ENCODE measurements around the gene ACSS1. TPM values are rescaled to one million over a fixed set of nuclear protein-coding genes. Genes with fewer than 3 reads are reported as not detected.
"Not testable (repeated sequence)": the region's sequence is repeated elsewhere in the genome, so short reads cannot be mapped to it uniquely, and the experiment has no call there.

The ACSS1 gene
- total RNA-seq, 1 experiment from 2014 or later, result 13.0 TPM

GRCh38 chr20:25013478-25014380 lies 44.2 kb downstream of the ACSS1 start:
- no peaks in the 10 kb centered on the region for H3K9me3 ChIP-seq (replicated peaks)
- no peaks in the 10 kb centered on the region; the same call in 1 of the 2 replicates for H3K36me3 ChIP-seq
- H3K4me1 ChIP-seq, result no peaks in the 10 kb centered on the region
- no peaks in the 10 kb centered on the region for H3K27me3 ChIP-seq
- H3K27ac ChIP-seq, result no peak overlapping the region
- H3K4me3 ChIP-seq, result no peak overlapping the region
- no peak for DNase-seq

- no peak overlapping the region for H3K4me3 ChIP-seq
- H3K27ac ChIP-seq, result no peak overlapping the region
- no peaks in the 10 kb centered on the region; the same call in 1 of the 2 replicates for H3K36me3 ChIP-seq
- no peaks in the 10 kb centered on the region for H3K4me1 ChIP-seq
- no peak for DNase-seq
- H3K27me3 ChIP-seq, result no peaks in the 10 kb centered on the region
- H3K9me3 ChIP-seq (replicated peaks), result no peaks in the 10 kb centered on the region
Observed at GRCh38 chr20:25012616-25013189, 45.2 kb downstream of the ACSS1 start.

- Histone ChIP-seq H3K27me3 (no peaks in the 10 kb centered on the region), H3K4me3 (no peak overlapping the region), H3K36me3 (no peaks in the 10 kb centered on the region; the same call in 1 of the 2 replicates), H3K27ac (no peak overlapping the region), H3K9me3 (replicated peaks) (no peaks in the 10 kb centered on the region), H3K4me1 (no peaks in the 10 kb centered on the region)
- no peak for DNase-seq
Observed at GRCh38 chr20:25011831-25012241, 46.1 kb downstream of the ACSS1 start.

- Histone ChIP-seq H3K4me1 (no peaks in the 10 kb centered on the region), H3K27me3 (no peaks in the 10 kb centered on the region), H3K27ac (no peak overlapping the region), H3K4me3 (no peak overlapping the region), H3K9me3 (replicated peaks) (no peaks in the 10 kb centered on the region), H3K36me3 (no peaks in the 10 kb centered on the region; the same call in 1 of the 2 replicates)
- no peak for DNase-seq
Observed at GRCh38 chr20:25011261-25011660, 46.7 kb downstream of the ACSS1 start.

DNA sequence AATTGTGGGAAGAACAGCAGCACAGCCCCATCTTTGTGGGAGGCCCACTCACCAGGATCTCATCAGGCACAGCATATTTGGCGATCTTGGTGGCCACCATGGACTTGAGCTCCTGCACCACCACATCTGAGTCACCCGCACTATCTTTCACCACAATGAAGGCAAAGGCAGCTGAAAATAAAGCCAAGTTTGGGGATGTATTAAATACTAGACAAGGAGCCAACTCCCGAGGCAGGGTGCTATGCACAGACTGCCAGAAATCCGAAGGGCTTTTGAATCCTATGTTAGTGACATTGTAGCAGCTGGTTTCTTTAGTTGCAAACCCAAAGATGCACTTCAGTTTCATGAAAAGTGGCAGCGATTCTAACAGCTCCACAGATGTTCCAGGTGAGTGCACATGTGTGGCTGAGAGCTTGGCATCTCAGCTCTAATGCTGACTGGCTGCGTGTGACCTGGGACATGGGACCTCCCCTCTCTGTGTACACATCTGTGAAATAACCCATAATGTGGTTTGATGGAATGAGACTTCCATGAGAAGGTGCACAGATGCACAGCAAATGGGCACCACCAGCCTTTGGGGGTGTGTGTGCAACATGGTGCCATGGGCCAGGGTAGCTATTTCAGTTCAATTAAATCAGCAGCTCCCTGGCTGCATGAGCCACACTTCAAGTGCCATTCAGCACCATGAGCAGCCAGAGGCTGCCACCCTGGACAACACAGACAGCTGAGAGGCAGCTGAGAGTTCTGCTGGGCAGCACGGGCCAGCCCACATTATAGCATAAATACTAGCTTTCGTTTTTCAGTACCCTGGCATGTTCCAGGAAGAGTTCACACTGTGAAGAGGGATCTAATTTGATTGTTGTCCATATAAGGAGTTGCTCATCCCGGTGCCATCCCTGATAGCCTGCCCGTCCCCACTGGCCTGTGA lies 48.5 kb downstream of the ACSS1 start:
- no peaks in the 10 kb centered on the region for H3K4me1 ChIP-seq
- H3K4me3 ChIP-seq, result no peak overlapping the region
- no peak overlapping the region for H3K27ac ChIP-seq
- no peaks in the 10 kb centered on the region for H3K27me3 ChIP-seq
- no peaks in the 10 kb centered on the region; the same call in 1 of the 2 replicates for H3K36me3 ChIP-seq
- no peak for DNase-seq
- H3K9me3 ChIP-seq (replicated peaks), result no peaks in the 10 kb centered on the region

DNA sequence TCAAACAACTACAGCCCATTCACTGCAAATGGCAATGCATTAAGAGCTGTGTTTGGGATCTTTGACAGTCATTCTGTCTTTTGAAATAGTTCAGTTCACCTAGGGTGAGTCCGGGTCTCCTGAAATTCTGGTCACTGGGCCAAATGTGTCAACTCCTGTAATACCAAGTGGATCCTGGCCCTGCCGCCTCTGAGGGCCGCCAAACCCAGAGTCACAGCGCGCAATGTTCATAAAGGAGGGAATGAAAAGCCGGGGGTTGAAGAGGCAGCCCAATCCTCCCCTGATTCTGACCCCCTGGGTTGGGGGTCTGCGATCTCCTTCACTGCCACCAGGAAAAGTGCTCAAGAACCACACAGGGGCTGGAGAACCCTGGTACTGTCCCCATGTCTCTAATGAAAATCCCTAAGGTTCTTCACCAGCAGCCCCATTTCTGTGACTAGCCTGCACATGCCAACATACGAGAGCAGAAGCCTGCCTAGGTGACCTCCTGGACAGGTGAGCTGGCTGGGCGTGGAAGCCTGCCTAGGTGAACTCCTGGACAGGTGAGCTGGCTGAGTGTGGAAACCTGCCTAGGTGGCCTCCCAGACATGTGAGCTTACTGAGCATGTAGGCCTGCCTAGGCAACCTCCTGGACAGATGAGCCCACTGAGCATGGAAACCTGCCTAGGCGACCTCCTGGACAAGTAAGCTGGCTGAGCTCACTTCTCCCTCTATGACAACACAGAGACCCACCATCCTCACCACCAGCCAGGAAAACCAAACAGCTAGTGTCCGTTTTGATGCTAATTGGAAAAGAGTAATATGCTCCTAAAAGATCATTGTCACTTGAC lies 49.3 kb downstream of the ACSS1 start:
- no peak for DNase-seq
- Histone ChIP-seq H3K9me3 (replicated peaks) (no peaks in the 10 kb centered on the region), H3K27ac (no peak overlapping the region), H3K27me3 (no peaks in the 10 kb centered on the region), H3K4me3 (no peak overlapping the region), H3K36me3 (no peaks in the 10 kb centered on the region; the same call in 1 of the 2 replicates), H3K4me1 (no peaks in the 10 kb centered on the region)

GRCh38 chr20:25007491-25008305 lies 50.2 kb downstream of the ACSS1 start:
- Histone ChIP-seq H3K27ac (no peak overlapping the region), H3K9me3 (replicated peaks) (peaks cover 4% of the 10 kb centered on the region)

DNA sequence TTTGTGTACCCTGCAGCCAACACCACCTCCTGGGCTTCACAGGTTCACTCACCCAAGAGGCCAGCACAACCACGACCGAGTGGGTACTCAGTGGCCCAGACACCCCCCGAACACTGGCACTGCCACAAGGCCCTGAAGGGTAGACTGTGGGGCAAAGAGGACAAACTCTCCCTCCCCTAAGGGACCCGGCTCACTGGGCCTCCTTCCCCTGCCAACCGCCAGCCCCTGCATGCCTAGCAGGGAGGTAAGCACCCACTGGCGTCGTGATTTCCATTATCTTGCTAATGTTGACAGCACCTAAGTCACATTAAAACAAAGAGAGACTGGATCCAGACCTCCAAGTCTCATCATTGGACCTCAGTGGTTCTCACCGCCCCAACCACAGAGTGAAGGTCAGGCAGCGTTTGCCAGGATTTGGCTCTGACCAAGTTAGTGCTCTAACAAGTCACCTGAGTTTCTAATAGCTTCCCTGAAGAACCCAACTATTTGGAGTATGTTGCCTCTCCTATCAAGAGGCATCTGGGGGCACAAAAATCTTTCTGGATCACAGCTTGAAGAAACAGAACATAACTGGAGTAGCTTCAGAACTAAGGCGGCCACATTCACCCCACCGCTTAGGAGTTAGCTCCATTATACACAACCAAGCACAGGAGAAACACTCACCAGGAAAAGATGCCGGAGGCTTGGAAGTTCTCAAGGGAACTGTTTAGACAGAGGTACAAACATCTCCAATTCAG lies 51.3 kb downstream of the ACSS1 start:
- Histone ChIP-seq H3K27ac (no peak overlapping the region), H3K36me3 (no peaks in the 10 kb centered on the region; the same call in 1 of the 2 replicates), H3K9me3 (replicated peaks) (peaks cover 5% of the 10 kb centered on the region), H3K27me3 (no peaks in the 10 kb centered on the region), H3K4me1 (no peaks in the 10 kb centered on the region), H3K4me3 (no peak overlapping the region)
- no peak for DNase-seq

More at GRCh38 chr20:25007491-25008305, 50.2 kb downstream of the ACSS1 start:
- Histone ChIP-seq H3K36me3 (no peaks in the 10 kb centered on the region; the same call in 1 of the 2 replicates), H3K27me3 (no peaks in the 10 kb centered on the region), H3K4me1 (no peaks in the 10 kb centered on the region), H3K4me3 (no peak overlapping the region)
- no peak for DNase-seq

GRCh38 chr20:25005661-25006060 lies 52.3 kb downstream of the ACSS1 start:
- no peak for DNase-seq
- Histone ChIP-seq H3K4me3 (no peak overlapping the region), H3K36me3 (no peaks in the 10 kb centered on the region; the same call in 1 of the 2 replicates), H3K4me1 (no peaks in the 10 kb centered on the region), H3K27ac (no peak overlapping the region), H3K9me3 (replicated peaks) (peaks cover 9% of the 10 kb centered on the region), H3K27me3 (no peaks in the 10 kb centered on the region)

DNA sequence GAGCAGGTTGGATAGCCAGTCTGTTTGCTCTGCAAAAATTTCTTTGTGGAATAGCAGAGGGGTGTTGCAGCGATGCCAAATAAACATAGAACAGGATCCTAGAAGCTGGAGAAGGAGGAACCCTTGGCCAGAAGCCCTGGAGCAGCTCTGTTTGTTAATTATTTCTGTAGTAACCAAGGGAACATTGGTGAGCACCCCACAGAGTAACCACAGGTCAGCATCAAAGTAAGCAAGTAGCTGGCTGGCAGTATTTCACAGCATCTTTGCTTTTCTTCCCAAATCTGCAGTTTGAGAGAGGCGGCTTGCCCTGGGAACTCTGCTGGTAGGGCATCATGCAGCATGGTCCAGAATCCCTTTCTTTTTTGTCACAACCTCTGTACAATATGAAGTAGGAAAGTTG lies 52.7 kb downstream of the ACSS1 start:
- Histone ChIP-seq H3K36me3 (no peaks in the 10 kb centered on the region; the same call in 1 of the 2 replicates), H3K4me3 (no peak overlapping the region), H3K27me3 (no peaks in the 10 kb centered on the region), H3K4me1 (no peaks in the 10 kb centered on the region), H3K27ac (no peak overlapping the region), H3K9me3 (replicated peaks) (peaks cover 9% of the 10 kb centered on the region)
- DNase-seq, result no peak

DNA sequence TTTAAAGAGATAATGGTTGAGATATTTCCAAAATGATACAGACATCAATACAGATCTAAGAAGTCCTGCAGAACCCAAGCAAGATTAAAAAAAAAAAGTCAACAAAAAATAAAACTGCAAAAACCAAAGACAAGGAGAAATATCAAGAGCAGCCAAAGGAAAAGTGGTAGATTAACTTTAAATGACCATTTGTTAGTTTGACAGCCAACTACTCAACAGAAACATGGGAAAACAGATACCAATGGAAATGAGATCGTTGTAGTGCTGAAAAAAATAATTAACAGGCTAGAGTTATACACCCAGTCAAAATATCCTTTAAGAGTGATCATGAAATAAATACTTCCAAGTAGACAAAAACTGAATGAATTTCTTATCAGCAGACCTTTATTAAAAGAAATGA lies 54.9 kb downstream of the ACSS1 start:
- Histone ChIP-seq H3K9me3 (replicated peaks) (peaks cover 9% of the 10 kb centered on the region), H3K4me3 (no peak overlapping the region), H3K36me3 (no peaks in the 10 kb centered on the region), H3K27me3 (no peaks in the 10 kb centered on the region), H3K4me1 (no peaks in the 10 kb centered on the region), H3K27ac (no peak overlapping the region)
- DNase-seq, result no peak

DNA sequence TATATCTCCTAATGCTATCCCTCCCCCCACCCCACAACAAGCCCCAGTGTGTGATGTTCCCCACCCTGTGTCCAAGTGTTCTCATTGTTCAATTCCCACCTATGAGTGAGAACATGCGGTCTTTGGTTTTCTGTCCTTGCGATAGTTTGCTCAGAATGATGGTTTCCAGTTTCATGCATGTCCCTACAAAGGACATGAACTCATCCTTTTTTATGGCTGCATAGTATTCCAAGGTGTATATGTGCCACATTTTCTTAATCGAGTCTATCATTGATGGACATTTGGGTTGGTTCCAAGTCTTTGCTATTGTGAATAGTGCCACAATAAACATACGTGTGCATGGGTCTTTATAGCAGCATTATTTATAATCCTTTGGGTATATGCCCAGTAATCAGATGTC lies 56.6 kb downstream of the ACSS1 start:
- DNase-seq; H3K4me3 ChIP-seq; H3K4me1 ChIP-seq; H3K9me3 ChIP-seq (replicated peaks); H3K36me3 ChIP-seq; H3K27ac ChIP-seq; H3K27me3 ChIP-seq: not testable (repeated sequence)
